Spinal cord (tissue), 10 donors: ENCODE results near the gene NKD1. TPM values are rescaled to one million over a fixed set of nuclear protein-coding genes. Genes with fewer than 3 reads are reported as not detected.
A peak's percentile ranks its signal among the peaks of the same experiment; 100 is the strongest.

Experiments used
- DNase-seq, 6 donors: peaks; one replicate each; pipeline versions ENCODE4 v3.0.0 to v3.0.0-alpha.2; 2013 to 2015; ENCODE audit warnings: low spot score in 6 of 6, low read depth in 4 of 6
- H3K27ac ChIP-seq: one replicate; pipeline ENCODE4 v1.5.1; 2013; ENCODE audit warnings: low read depth, low read length, control low read depth
- H3K27me3 ChIP-seq: one replicate; pipeline ENCODE4 v1.6.1; 2013; ENCODE audit warnings: low read length; ENCODE audit not compliant: control insufficient read depth, insufficient read depth
- H3K36me3 ChIP-seq: one replicate; pipeline ENCODE4 v1.6.1; 2013; ENCODE audit warnings: low read length; ENCODE audit not compliant: control insufficient read depth, insufficient read depth
- H3K4me1 ChIP-seq: one replicate; pipeline ENCODE4 v1.6.1; 2013; ENCODE audit warnings: low read length; ENCODE audit not compliant: control insufficient read depth, insufficient read depth
- H3K4me3 ChIP-seq: one replicate; pipeline ENCODE4 v1.5.1; 2013; ENCODE audit warnings: low read depth, low read length, control low read depth
- H3K9me3 ChIP-seq: one replicate; pipeline ENCODE4 v1.6.1; 2013; ENCODE audit warnings: low read length; ENCODE audit not compliant: control insufficient read depth, insufficient read depth
- WGBS: methylation state at CpG from one replicate; pipeline ENCODE4 v1.1.5; 2013; ENCODE audit warnings: missing lambda C conversion rate; ENCODE audit not compliant: insufficient coverage; 5-methylcytosine and 5-hydroxymethylcytosine counted together
- polyA plus RNA-seq, 2 donors: library from polyadenylated mRNA; unstranded; fragments of 120-200 nt; gene quantifications; one replicate each; pipeline ENCODE4 v1.2.1, GENCODE V29; 2013; ENCODE audit not compliant: insufficient read length in 2 of 2
- total RNA-seq, 2 donors: library from RNA; depleted of rRNA in 1 of 2; stranded (reverse); fragments of 120-200 nt in 1 of 2; fragments of >200 nt in 1 of 2; gene quantifications; one replicate each; pipeline versions ENCODE4 v1.2.3 to v1.2.4, GENCODE V29; 2013 to 2014
- donor health status: healthy.

The NKD1 gene
- total and polyA plus RNA-seq, 4 donors, result 6.7 to 33.8 (median 25.7) TPM

- WGBS, result 95% methylated on average over 9 of the region's 11 CpGs
- Histone ChIP-seq H3K36me3 (peaks cover 65% of the 10 kb centered on the region), H3K4me1 (peaks cover 13% of the 10 kb centered on the region), H3K4me3 (no peak overlapping the region), H3K27ac (no peak overlapping the region), H3K27me3 (no peaks in the 10 kb centered on the region), H3K9me3 (no peaks in the 10 kb centered on the region)
- no peak for DNase-seq
These were observed 72.7 kb downstream of the NKD1 start for GRCh38 chr16:50620646-50621451.

DNA sequence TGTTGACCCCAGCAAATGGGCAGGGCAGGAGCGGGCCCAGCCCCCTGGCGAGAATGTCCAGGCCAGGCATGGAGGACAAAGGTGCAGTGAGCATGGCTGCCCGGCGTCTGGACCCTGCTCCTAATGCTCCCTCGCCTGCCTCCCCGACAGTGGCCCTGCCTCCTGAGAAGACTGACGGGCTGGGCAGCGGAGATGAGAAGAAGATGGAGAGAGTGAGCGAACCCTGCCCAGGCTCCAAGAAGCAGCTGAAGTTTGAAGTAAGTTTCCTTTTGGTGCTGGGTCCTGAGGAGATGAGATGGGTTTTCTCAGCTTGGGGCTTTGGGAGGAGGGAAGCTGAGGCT lies 73.2 kb downstream of the NKD1 start:
- DNase-seq, result no peak
- Histone ChIP-seq H3K4me1 (peaks cover 12% of the 10 kb centered on the region), H3K27me3 (no peaks in the 10 kb centered on the region), H3K9me3 (no peaks in the 10 kb centered on the region), H3K36me3 (peaks cover 70% of the 10 kb centered on the region), H3K4me3 (no peak overlapping the region), H3K27ac (no peak overlapping the region)
- WGBS, result 92% methylated on average over 9 of the region's 9 CpGs

DNA sequence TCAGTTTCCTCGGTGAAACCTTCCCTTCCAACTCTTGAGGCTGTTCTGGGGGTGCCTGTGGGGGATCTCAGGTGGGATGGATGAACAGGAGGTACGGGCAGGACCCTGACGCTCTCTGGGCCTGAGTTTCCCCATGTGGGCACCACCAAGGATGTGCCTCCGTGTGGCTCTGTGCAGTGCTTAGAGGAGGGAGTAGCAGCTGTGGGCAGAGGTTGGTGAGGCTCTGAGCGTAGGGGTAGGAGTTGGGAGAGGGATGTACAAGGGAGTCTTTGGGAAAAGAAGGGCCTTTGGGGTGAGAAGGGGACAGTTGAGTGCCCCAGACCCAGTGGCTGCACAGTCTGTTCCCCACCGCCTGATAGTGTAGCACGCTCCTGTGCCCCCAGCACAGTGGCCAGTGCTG lies 73.8 kb downstream of the NKD1 start:
- DNase-seq, result no peak
- WGBS, result 94% methylated on average over 6 of the region's 7 CpGs
- Histone ChIP-seq H3K9me3 (no peaks in the 10 kb centered on the region), H3K36me3 (peaks cover 70% of the 10 kb centered on the region), H3K4me3 (no peak overlapping the region), H3K27ac (no peak overlapping the region), H3K27me3 (no peaks in the 10 kb centered on the region), H3K4me1 (peaks cover 6% of the 10 kb centered on the region)

DNA sequence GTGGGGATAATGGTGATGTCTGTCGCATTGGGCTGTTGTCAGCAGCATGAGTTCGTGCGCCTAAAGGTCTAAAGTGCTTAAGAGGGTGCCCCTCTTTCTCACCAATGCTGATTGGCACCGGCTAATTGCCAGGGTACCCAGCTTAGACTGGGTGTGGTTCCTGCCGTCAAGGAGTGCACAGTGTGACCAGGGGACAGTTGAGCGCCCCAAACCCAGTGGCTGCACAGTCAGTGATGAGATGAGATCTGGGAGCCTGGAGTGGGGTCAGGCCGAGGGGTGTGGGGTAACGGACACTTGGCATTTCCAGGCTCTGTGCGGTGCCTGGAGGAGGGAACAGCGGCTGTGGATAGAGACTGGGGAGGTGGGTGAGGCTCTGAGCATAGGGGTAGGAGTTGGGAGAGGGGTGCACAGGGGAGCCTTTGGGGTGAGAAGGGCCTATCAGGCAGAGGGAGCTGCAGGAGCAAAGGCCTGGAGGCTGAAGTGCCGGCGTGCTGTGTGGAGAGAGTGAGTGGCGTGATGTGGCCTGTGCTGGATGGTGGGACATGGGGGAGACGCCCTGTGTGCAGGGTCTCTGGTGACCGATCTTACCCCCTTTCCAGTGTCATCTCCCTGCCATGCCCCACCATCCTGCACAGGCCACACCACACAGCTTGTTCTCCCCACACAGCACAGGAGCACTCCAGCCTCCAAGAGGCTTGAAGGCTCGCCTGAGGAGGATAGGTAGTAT lies 74.6 kb downstream of the NKD1 start:
- Histone ChIP-seq H3K27me3 (no peaks in the 10 kb centered on the region), H3K9me3 (no peaks in the 10 kb centered on the region), H3K27ac (no peak overlapping the region), H3K4me1 (peaks cover 10% of the 10 kb centered on the region), H3K36me3 (peaks cover 75% of the 10 kb centered on the region), H3K4me3 (no peak overlapping the region)
- DNase-seq, result no peak
- WGBS, result 94% methylated on average over 12 of the region's 16 CpGs

DNA sequence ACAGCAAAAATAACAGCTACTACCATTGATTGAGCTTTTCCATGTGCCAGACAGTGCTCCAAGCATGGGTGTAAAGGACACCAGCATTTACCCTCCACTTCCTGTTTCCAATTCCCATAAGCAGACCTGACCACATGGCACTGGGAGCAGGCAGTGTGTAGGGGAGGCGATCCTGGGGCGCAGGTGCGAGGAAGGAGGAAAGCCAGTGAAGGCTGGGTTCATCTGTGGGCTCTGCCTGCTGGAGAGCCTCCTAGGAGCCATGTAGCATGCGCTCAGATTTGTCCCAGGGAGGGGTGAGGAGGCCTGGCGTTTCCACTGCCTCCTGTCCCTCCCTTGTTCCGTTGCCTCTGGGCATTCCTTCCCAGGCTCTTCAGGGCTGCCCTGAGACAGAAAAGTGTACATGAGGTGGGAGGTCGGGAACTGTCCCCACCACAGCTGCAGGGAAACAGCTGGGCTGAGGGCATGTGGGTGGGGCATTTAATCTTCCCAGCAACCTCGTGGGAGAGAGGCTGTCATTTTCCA lies 76.3 kb downstream of the NKD1 start:
- Histone ChIP-seq H3K9me3 (no peaks in the 10 kb centered on the region), H3K4me3 (no peak overlapping the region), H3K27ac (no peak overlapping the region), H3K36me3 (peaks cover 75% of the 10 kb centered on the region), H3K4me1 (peaks cover 5% of the 10 kb centered on the region), H3K27me3 (no peaks in the 10 kb centered on the region)
- DNase-seq, result no peak
- 91% methylated on average over 8 of the region's 8 CpGs for WGBS

GRCh38 chr16:50625374-50625773 lies 77.2 kb downstream of the NKD1 start:
- H3K9me3 ChIP-seq, result no peaks in the 10 kb centered on the region
- no peak overlapping the region for H3K27ac ChIP-seq
- no peak for DNase-seq
- H3K36me3 ChIP-seq, result peaks cover 80% of the 10 kb centered on the region
- H3K4me1 ChIP-seq, result peaks cover 5% of the 10 kb centered on the region
- no peaks in the 10 kb centered on the region for H3K27me3 ChIP-seq
- WGBS, result 97% methylated on average over 11 of the region's 12 CpGs
- no peak overlapping the region for H3K4me3 ChIP-seq

GRCh38 chr16:50626868-50627267 lies 78.7 kb downstream of the NKD1 start:
- H3K27me3 ChIP-seq, result no peaks in the 10 kb centered on the region
- H3K4me3 ChIP-seq, result no peak overlapping the region
- peaks cover 78% of the 10 kb centered on the region for H3K36me3 ChIP-seq
- H3K9me3 ChIP-seq, result no peaks in the 10 kb centered on the region
- peaks cover 5% of the 10 kb centered on the region for H3K4me1 ChIP-seq
- H3K27ac ChIP-seq, result no peak overlapping the region
- 95% methylated on average over 4 of the region's 4 CpGs for WGBS
- DNase-seq, result no peak

DNA sequence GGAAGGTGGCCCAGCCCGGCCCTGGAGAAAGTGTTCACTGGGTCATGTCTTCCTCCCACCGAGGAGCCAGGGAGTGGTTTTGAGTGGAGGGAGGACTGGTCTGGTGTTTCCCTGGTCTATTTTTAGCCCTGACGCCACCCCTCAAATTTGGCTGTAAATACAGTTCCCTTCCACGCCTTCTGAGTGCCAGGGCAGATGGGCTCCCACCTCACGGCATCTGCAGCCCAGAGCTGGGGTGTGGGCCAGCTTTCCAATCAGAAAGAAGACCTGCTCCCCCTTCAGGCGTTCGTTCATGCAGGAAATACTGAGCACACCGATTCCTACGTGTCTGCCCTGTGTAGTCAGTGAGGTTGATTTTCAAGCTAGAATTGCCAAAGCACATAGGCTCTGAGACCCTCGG lies 79.2 kb downstream of the NKD1 start:
- H3K27me3 ChIP-seq, result no peaks in the 10 kb centered on the region
- H3K36me3 ChIP-seq, result peaks cover 78% of the 10 kb centered on the region
- H3K9me3 ChIP-seq, result no peaks in the 10 kb centered on the region
- peaks cover 5% of the 10 kb centered on the region for H3K4me1 ChIP-seq
- 39% methylated on average over 3 of the region's 10 CpGs for WGBS
- peak in 2 of 6 donors; percentile 71 to 79 for DNase-seq
- H3K27ac ChIP-seq, result no peak overlapping the region
- no peak overlapping the region for H3K4me3 ChIP-seq

- Histone ChIP-seq H3K27me3 (no peaks in the 10 kb centered on the region), H3K9me3 (no peaks in the 10 kb centered on the region), H3K27ac (no peak overlapping the region), H3K36me3 (peaks cover 76% of the 10 kb centered on the region), H3K4me3 (no peak overlapping the region), H3K4me1 (peaks cover 5% of the 10 kb centered on the region)
- 95% methylated on average over 7 of the region's 9 CpGs for WGBS
- DNase-seq, result no peak
These were observed 80.1 kb downstream of the NKD1 start for GRCh38 chr16:50628156-50628802.
